ENCODE data around the gene FOXP2. TPM values are rescaled to one million over a fixed set of nuclear protein-coding genes. Genes with fewer than 3 reads are reported as not detected.
A peak's percentile ranks its signal among the peaks of the same experiment; 100 is the strongest.

Gene FOXP2
- total RNA-seq, 1 experiment from 2014 or later: 0.28 TPM

- no peak overlapping the region for H3K4me3 ChIP-seq (ENCODE audit: insufficient read depth, low read depth, low read length)
- DNase-seq: no peak
- H3K36me3 ChIP-seq (replicated peaks; ENCODE audit: control insufficient read depth, insufficient read depth, low read length): no peaks in the 10 kb centered on the region
- no peaks in the 10 kb centered on the region for H3K27me3 ChIP-seq (ENCODE audit: control insufficient read depth, insufficient read depth, low read length)
These were observed 285.8 kb downstream of the FOXP2 start for GRCh38 chr7:114700247-114700928.

- Histone ChIP-seq H3K27me3 (ENCODE audit: control insufficient read depth, insufficient read depth, low read length) (no peaks in the 10 kb centered on the region), H3K36me3 (replicated peaks; ENCODE audit: control insufficient read depth, insufficient read depth, low read length) (no peaks in the 10 kb centered on the region), H3K4me3 (ENCODE audit: insufficient read depth, low read depth, low read length) (no peak overlapping the region)
- DNase-seq: no peak
These were observed 289.1 kb downstream of the FOXP2 start for GRCh38 chr7:114703677-114704076.

- H3K27me3 ChIP-seq (ENCODE audit: control insufficient read depth, insufficient read depth, low read length): no peaks in the 10 kb centered on the region
- no peak overlapping the region for H3K4me3 ChIP-seq (ENCODE audit: insufficient read depth, low read depth, low read length)
- H3K36me3 ChIP-seq (replicated peaks; ENCODE audit: control insufficient read depth, insufficient read depth, low read length): no peaks in the 10 kb centered on the region
- DNase-seq: peak; percentile 13
These were observed 294.0 kb downstream of the FOXP2 start for GRCh38 chr7:114708646-114709045.

DNA sequence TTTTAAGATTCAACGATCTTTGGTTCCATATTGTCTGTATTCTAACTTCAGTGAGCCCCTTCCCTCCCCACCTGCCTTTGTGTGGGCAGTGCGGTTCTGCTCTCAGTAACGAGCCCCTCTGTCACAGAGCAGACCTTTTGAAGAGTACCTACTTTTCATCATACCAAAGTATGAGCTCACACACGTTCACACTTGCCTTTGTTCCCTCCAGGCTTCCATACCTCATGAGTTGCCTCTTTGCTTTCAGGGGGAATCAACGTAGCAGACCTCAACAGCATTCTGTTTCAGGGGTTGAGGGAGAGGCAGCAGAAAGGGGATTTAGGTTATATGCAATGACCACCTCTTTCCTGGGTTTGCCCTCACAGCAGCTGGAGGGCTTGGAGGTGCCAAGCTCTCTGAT, 295.9 kb downstream of the FOXP2 start:
- no peaks in the 10 kb centered on the region for H3K36me3 ChIP-seq (replicated peaks; ENCODE audit: control insufficient read depth, insufficient read depth, low read length)

DNA sequence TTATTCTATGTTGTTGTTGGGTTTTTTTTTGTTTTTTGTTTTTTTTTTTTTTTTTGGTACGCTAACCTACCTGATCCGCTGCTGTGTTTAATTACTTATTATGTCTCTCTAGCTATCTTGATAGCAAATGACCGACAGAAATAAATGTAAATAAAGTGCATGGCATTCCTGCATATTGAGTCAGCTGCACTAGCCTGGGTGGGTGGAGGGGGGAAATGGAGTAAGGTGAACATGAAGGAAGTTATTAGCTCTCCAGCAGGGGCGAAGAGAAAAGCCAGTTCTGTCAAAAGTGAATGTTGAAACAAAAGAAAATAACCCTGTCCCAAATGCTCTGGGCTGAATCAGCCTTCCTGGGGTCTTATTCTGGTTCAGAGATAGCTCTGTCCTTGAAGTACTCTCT, 296.6 kb downstream of the FOXP2 start:
- DNase-seq: peak; percentile 5
- Histone ChIP-seq H3K36me3 (replicated peaks; ENCODE audit: control insufficient read depth, insufficient read depth, low read length) (no peaks in the 10 kb centered on the region), H3K4me3 (ENCODE audit: insufficient read depth, low read depth, low read length) (no peak overlapping the region), H3K27me3 (ENCODE audit: control insufficient read depth, insufficient read depth, low read length) (no peaks in the 10 kb centered on the region)

More for the DNA sequence above, 295.9 kb downstream of the FOXP2 start:
- Histone ChIP-seq H3K27me3 (ENCODE audit: control insufficient read depth, insufficient read depth, low read length) (no peaks in the 10 kb centered on the region), H3K4me3 (ENCODE audit: insufficient read depth, low read depth, low read length) (no peak overlapping the region)
- DNase-seq: no peak

DNA sequence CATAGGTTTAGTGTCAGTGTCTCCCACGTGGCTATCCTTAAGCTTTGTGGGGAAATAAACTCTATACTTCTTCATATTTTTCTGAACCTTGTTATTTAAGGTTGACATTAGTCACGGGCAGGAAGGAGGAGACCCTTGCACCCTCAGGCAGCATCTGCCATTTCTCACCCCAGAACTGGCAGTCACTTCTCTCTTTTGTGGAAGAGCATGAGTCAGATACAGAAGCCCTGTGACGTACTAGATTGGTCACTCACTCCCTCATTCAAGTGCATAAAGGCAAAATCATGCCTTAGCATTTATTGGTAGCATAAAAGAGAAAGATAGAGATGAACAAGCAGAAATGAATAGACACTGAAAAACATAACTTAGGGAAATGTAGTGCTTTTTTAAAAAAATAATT, 301.3 kb downstream of the FOXP2 start:
- Histone ChIP-seq H3K4me3 (ENCODE audit: insufficient read depth, low read depth, low read length) (no peak overlapping the region), H3K36me3 (replicated peaks; ENCODE audit: control insufficient read depth, insufficient read depth, low read length) (no peaks in the 10 kb centered on the region), H3K27me3 (ENCODE audit: control insufficient read depth, insufficient read depth, low read length) (no peaks in the 10 kb centered on the region)
- DNase-seq: no peak

GRCh38 chr7:114718861-114719260, 304.2 kb downstream of the FOXP2 start:
- no peak for DNase-seq
- H3K4me3 ChIP-seq (ENCODE audit: insufficient read depth, low read depth, low read length): no peak overlapping the region
- no peaks in the 10 kb centered on the region for H3K27me3 ChIP-seq (ENCODE audit: control insufficient read depth, insufficient read depth, low read length)
- no peaks in the 10 kb centered on the region for H3K36me3 ChIP-seq (replicated peaks; ENCODE audit: control insufficient read depth, insufficient read depth, low read length)

- no peak for DNase-seq
- no peaks in the 10 kb centered on the region for H3K36me3 ChIP-seq (replicated peaks; ENCODE audit: control insufficient read depth, insufficient read depth, low read length)
- no peaks in the 10 kb centered on the region for H3K27me3 ChIP-seq (ENCODE audit: control insufficient read depth, insufficient read depth, low read length)
These were observed 306.1 kb downstream of the FOXP2 start for GRCh38 chr7:114720725-114721124.

DNA sequence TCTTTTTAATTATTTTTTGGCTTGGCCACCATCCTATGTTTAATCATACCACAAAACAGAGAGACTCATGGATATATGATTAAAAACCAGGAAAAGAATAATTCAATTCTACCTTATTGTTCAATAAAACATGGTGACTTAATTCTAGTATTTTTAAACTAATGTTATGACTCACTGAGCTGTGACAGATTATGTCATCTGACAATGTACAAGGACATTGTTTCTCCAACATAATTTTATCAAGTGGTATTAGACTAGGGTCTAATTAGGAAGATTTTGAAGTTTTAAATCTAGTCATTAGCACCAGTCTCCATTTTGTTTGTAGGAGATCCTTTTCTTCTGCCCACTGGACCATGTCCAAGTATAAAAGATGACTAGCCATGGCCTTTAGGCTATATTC, 307.9 kb downstream of the FOXP2 start:
- no peaks in the 10 kb centered on the region for H3K27me3 ChIP-seq (ENCODE audit: control insufficient read depth, insufficient read depth, low read length)
- no peak for DNase-seq
- H3K4me3 ChIP-seq (ENCODE audit: insufficient read depth, low read depth, low read length): no peak overlapping the region
- no peaks in the 10 kb centered on the region for H3K36me3 ChIP-seq (replicated peaks; ENCODE audit: control insufficient read depth, insufficient read depth, low read length)

More at GRCh38 chr7:114720725-114721124, 306.1 kb downstream of the FOXP2 start:
- no peak overlapping the region for H3K4me3 ChIP-seq (ENCODE audit: insufficient read depth, low read depth, low read length)

DNA sequence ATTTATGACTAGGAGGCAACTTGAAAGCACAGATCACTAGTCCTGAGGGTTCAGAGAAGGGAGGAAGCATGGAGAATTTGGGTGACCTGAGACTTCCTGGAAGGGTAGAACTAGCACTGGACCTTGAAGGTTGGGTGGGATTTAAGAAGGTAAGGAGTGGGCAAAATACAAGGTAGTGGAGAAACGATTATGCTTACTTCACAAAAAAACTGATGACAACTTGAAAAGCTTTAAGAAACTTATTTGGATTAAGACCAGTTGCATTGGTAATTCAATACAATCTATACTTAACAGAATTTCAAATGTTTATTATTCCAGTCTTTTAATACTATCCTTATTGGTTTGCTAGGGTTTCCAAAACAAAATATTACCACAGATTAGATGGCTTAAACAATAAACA, 308.7 kb downstream of the FOXP2 start:
- DNase-seq: no peak
- H3K27me3 ChIP-seq (ENCODE audit: control insufficient read depth, insufficient read depth, low read length): no peaks in the 10 kb centered on the region
- H3K4me3 ChIP-seq (ENCODE audit: insufficient read depth, low read depth, low read length): no peak overlapping the region
- H3K36me3 ChIP-seq (replicated peaks; ENCODE audit: control insufficient read depth, insufficient read depth, low read length): no peaks in the 10 kb centered on the region

GRCh38 chr7:114740095-114740494, 325.5 kb downstream of the FOXP2 start:
- no peak overlapping the region for H3K4me3 ChIP-seq (ENCODE audit: insufficient read depth, low read depth, low read length)
- H3K36me3 ChIP-seq (replicated peaks; ENCODE audit: control insufficient read depth, insufficient read depth, low read length): no peaks in the 10 kb centered on the region
- no peaks in the 10 kb centered on the region for H3K27me3 ChIP-seq (ENCODE audit: control insufficient read depth, insufficient read depth, low read length)
- no peak for DNase-seq

- Histone ChIP-seq H3K27me3 (ENCODE audit: control insufficient read depth, insufficient read depth, low read length) (no peaks in the 10 kb centered on the region), H3K4me3 (ENCODE audit: insufficient read depth, low read depth, low read length) (no peak overlapping the region), H3K36me3 (replicated peaks; ENCODE audit: control insufficient read depth, insufficient read depth, low read length) (no peaks in the 10 kb centered on the region)
- DNase-seq: no peak
These were observed 326.3 kb downstream of the FOXP2 start for GRCh38 chr7:114740941-114741340.

DNA sequence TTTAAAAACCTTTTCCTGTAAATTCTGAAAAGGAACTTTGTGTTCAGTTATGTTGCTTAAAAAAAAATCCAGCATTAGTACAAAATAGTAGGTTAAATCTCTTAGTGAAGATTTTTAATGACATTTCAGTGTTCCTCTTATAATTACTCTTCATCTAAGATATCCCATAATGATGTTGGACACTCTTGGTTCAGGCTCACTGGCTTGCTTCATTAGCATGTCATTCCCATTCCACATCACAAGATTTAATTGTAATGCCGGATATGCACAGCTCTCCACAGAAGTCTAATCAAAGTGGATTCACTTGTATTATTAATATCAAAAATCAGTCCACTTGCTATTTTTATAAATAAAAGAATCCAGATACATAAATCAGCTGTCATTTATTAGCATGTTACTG, 327.3 kb downstream of the FOXP2 start:
- no peak for DNase-seq

More for the DNA sequence above, 327.3 kb downstream of the FOXP2 start:
- Histone ChIP-seq H3K27me3 (ENCODE audit: control insufficient read depth, insufficient read depth, low read length) (no peaks in the 10 kb centered on the region), H3K36me3 (replicated peaks; ENCODE audit: control insufficient read depth, insufficient read depth, low read length) (no peaks in the 10 kb centered on the region), H3K4me3 (ENCODE audit: insufficient read depth, low read depth, low read length) (no peak overlapping the region)
